ENCODE data around the gene NLRP14.
A peak's percentile ranks its signal among the peaks of the same experiment; 100 is the strongest.

Gene NLRP14

GRCh38 chr11:7089328-7090251 is 69.3 kb downstream of the NLRP14 start:
- no peak overlapping the region for H3K4me2 ChIP-seq (ENCODE audit: low read depth, low read length, poor library complexity, severe bottlenecking)
- H3K9ac ChIP-seq (ENCODE audit: low read length), result no peak overlapping the region
- H3F3A ChIP-seq (ENCODE audit: insufficient read depth), result no peaks in the 10 kb centered on the region
- no peaks in the 10 kb centered on the region for H3K79me2 ChIP-seq (ENCODE audit: insufficient read depth, low read length)
- H3K9me3 ChIP-seq (ENCODE audit: insufficient read depth, low read length), result no peaks in the 10 kb centered on the region
- no peaks in the 10 kb centered on the region for H3K9me2 ChIP-seq (replicated peaks; ENCODE audit: insufficient read depth, low read length)
- TF ChIP-seq CTCF (IDR thresholded peaks at IDR 0.05; ENCODE audit: insufficient read depth, low read length, poor library complexity, severe bottlenecking) (no peak), EZH2phosphoT487 (conservative IDR thresholded peaks at IDR 0.05; ENCODE audit: low read length) (no peak)
- no peaks in the 10 kb centered on the region for H3K27me3 ChIP-seq (ENCODE audit: low read length)
- no peaks in the 10 kb centered on the region for H4K20me1 ChIP-seq (ENCODE audit: low read depth, low read length)
- H2AFZ ChIP-seq (ENCODE audit: low read depth, low read length, severe bottlenecking), result no peak overlapping the region
- H3K36me3 ChIP-seq (ENCODE audit: low read length), result no peaks in the 10 kb centered on the region
- no peak overlapping the region for H3K27ac ChIP-seq (ENCODE audit: low read depth, low read length)
- H3K4me3 ChIP-seq (ENCODE audit: insufficient read depth, low read length, poor library complexity, severe bottlenecking), result no peak overlapping the region

- Histone ChIP-seq H4K20me1 (ENCODE audit: low read depth, low read length) (no peaks in the 10 kb centered on the region), H3K27me3 (ENCODE audit: low read length) (no peaks in the 10 kb centered on the region), H2AFZ (ENCODE audit: low read depth, low read length, severe bottlenecking) (no peak overlapping the region), H3K9me2 (replicated peaks; ENCODE audit: insufficient read depth, low read length) (no peaks in the 10 kb centered on the region), H3K4me2 (ENCODE audit: low read depth, low read length, poor library complexity, severe bottlenecking) (no peak overlapping the region), H3K9me3 (ENCODE audit: insufficient read depth, low read length) (no peaks in the 10 kb centered on the region), H3K4me3 (ENCODE audit: insufficient read depth, low read length, poor library complexity, severe bottlenecking) (no peak overlapping the region), H3K79me2 (ENCODE audit: insufficient read depth, low read length) (no peaks in the 10 kb centered on the region), H3K36me3 (ENCODE audit: low read length) (no peaks in the 10 kb centered on the region), H3K9ac (ENCODE audit: low read length) (no peak overlapping the region), H3F3A (ENCODE audit: insufficient read depth) (no peaks in the 10 kb centered on the region), H3K27ac (ENCODE audit: low read depth, low read length) (no peak overlapping the region)
- TF ChIP-seq CTCF (IDR thresholded peaks at IDR 0.05; ENCODE audit: insufficient read depth, low read length, poor library complexity, severe bottlenecking) (peak; percentile 43), EZH2phosphoT487 (conservative IDR thresholded peaks at IDR 0.05; ENCODE audit: low read length) (no peak)
These were observed 78.1 kb downstream of the NLRP14 start for GRCh38 chr11:7098235-7098832.

- Histone ChIP-seq H2AFZ (ENCODE audit: low read depth, low read length, severe bottlenecking) (no peak overlapping the region), H3K27me3 (ENCODE audit: low read length) (no peaks in the 10 kb centered on the region), H3K9me2 (replicated peaks; ENCODE audit: insufficient read depth, low read length) (no peaks in the 10 kb centered on the region), H3K27ac (ENCODE audit: low read depth, low read length) (no peak overlapping the region), H3K36me3 (ENCODE audit: low read length) (no peaks in the 10 kb centered on the region), H3K4me3 (ENCODE audit: insufficient read depth, low read length, poor library complexity, severe bottlenecking) (no peak overlapping the region), H3K79me2 (ENCODE audit: insufficient read depth, low read length) (no peaks in the 10 kb centered on the region), H4K20me1 (ENCODE audit: low read depth, low read length) (no peaks in the 10 kb centered on the region), H3K4me2 (ENCODE audit: low read depth, low read length, poor library complexity, severe bottlenecking) (no peak overlapping the region), H3K9me3 (ENCODE audit: insufficient read depth, low read length) (no peaks in the 10 kb centered on the region), H3F3A (ENCODE audit: insufficient read depth) (no peaks in the 10 kb centered on the region), H3K9ac (ENCODE audit: low read length) (no peak overlapping the region)
- no peak for TF ChIP-seq CTCF (IDR thresholded peaks at IDR 0.05; ENCODE audit: insufficient read depth, low read length, poor library complexity, severe bottlenecking)
- TF ChIP-seq EZH2phosphoT487 (conservative IDR thresholded peaks at IDR 0.05; ENCODE audit: low read length), result no peak
These were observed 95.5 kb downstream of the NLRP14 start for GRCh38 chr11:7115780-7116179.
